Measurements from ENCODE around the gene EGFR. TPM values are rescaled to one million over a fixed set of nuclear protein-coding genes. Genes with fewer than 3 reads are reported as not detected.

Gene EGFR
- polyA plus RNA-seq, 1 donor from 2014 or later, result 0.22 TPM

DNA sequence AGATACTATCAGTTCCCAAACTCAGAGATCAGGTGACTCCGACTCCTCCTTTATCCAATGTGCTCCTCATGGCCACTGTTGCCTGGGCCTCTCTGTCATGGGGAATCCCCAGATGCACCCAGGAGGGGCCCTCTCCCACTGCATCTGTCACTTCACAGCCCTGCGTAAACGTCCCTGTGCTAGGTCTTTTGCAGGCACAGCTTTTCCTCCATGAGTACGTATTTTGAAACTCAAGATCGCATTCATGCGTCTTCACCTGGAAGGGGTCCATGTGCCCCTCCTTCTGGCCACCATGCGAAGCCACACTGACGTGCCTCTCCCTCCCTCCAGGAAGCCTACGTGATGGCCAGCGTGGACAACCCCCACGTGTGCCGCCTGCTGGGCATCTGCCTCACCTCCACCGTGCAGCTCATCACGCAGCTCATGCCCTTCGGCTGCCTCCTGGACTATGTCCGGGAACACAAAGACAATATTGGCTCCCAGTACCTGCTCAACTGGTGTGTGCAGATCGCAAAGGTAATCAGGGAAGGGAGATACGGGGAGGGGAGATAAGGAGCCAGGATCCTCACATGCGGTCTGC is 162.2 kb downstream of the EGFR start:
- H3K9me3 ChIP-seq (ENCODE audit: low read length), result no peaks in the 10 kb centered on the region
- H3K4me3 ChIP-seq (ENCODE audit: low read length), result no peak overlapping the region

GRCh38 chr7:55181762-55182161 is 162.9 kb downstream of the EGFR start:
- TF ChIP-seq POLR2AphosphoS5 (IDR thresholded peaks at IDR 0.05) (no peak), EZH2 (IDR thresholded peaks at IDR 0.05; ENCODE audit: borderline replicate concordance, insufficient read depth, low read length, poor library complexity, severe bottlenecking) (no peak), RAD21 (conservative IDR thresholded peaks at IDR 0.05) (no peak), EP300 (conservative IDR thresholded peaks at IDR 0.05; ENCODE audit: poor library complexity, severe bottlenecking) (no peak), SMC3 (conservative IDR thresholded peaks at IDR 0.05; ENCODE audit: poor library complexity) (no peak), CTCF (IDR thresholded peaks at IDR 0.05; ENCODE audit: poor library complexity, severe bottlenecking) (no peak), MXI1 (conservative IDR thresholded peaks at IDR 0.05; ENCODE audit: poor library complexity, severe bottlenecking) (no peak), TAF1 (IDR thresholded peaks at IDR 0.05; ENCODE audit: low read depth) (no peak)
- TF ChIP-seq, protein P1, sequence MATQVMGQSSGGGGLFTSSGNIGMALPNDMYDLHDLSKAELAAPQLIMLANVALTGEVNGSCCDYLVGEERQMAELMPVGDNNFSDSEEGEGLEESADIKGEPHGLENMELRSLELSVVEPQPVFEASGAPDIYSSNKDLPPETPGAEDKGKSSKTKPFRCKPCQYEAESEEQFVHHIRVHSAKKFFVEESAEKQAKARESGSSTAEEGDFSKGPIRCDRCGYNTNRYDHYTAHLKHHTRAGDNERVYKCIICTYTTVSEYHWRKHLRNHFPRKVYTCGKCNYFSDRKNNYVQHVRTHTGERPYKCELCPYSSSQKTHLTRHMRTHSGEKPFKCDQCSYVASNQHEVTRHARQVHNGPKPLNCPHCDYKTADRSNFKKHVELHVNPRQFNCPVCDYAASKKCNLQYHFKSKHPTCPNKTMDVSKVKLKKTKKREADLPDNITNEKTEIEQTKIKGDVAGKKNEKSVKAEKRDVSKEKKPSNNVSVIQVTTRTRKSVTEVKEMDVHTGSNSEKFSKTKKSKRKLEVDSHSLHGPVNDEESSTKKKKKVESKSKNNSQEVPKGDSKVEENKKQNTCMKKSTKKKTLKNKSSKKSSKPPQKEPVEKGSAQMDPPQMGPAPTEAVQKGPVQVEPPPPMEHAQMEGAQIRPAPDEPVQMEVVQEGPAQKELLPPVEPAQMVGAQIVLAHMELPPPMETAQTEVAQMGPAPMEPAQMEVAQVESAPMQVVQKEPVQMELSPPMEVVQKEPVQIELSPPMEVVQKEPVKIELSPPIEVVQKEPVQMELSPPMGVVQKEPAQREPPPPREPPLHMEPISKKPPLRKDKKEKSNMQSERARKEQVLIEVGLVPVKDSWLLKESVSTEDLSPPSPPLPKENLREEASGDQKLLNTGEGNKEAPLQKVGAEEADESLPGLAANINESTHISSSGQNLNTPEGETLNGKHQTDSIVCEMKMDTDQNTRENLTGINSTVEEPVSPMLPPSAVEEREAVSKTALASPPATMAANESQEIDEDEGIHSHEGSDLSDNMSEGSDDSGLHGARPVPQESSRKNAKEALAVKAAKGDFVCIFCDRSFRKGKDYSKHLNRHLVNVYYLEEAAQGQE (IDR thresholded peaks at IDR 0.05; ENCODE audit: borderline replicate concordance), result no peak
- Histone ChIP-seq H3K27ac (ENCODE audit: low read length) (no peak overlapping the region), H3K27me3 (ENCODE audit: insufficient read depth, low read depth, low read length) (no peaks in the 10 kb centered on the region), H4K20me1 (ENCODE audit: insufficient read depth) (no peaks in the 10 kb centered on the region), H3K79me2 (replicated peaks; ENCODE audit: insufficient read depth, low read length) (no peaks in the 10 kb centered on the region), H3K4me2 (ENCODE audit: low read length) (no peak overlapping the region), H3K36me3 (ENCODE audit: insufficient read depth, low read length) (no peaks in the 10 kb centered on the region), H2AFZ (ENCODE audit: low read depth, low read length) (no peak overlapping the region), H3K4me3 (ENCODE audit: low read length) (no peak overlapping the region), H3F3A (ENCODE audit: insufficient read depth, low read length, poor library complexity, severe bottlenecking) (no peaks in the 10 kb centered on the region), H3K9me2 (ENCODE audit: insufficient read depth, low read length) (no peaks in the 10 kb centered on the region), H3K9me3 (ENCODE audit: low read length) (no peaks in the 10 kb centered on the region), H3K9ac (ENCODE audit: low read length) (no peak overlapping the region)

More for the DNA sequence above, 162.2 kb downstream of the EGFR start:
- TF ChIP-seq RAD21 (conservative IDR thresholded peaks at IDR 0.05) (no peak), EZH2 (IDR thresholded peaks at IDR 0.05; ENCODE audit: borderline replicate concordance, insufficient read depth, low read length, poor library complexity, severe bottlenecking) (no peak), POLR2AphosphoS5 (IDR thresholded peaks at IDR 0.05) (no peak), SMC3 (conservative IDR thresholded peaks at IDR 0.05; ENCODE audit: poor library complexity) (no peak), MXI1 (conservative IDR thresholded peaks at IDR 0.05; ENCODE audit: poor library complexity, severe bottlenecking) (no peak), CTCF (IDR thresholded peaks at IDR 0.05; ENCODE audit: poor library complexity, severe bottlenecking) (no peak), TAF1 (IDR thresholded peaks at IDR 0.05; ENCODE audit: low read depth) (no peak), EP300 (conservative IDR thresholded peaks at IDR 0.05; ENCODE audit: poor library complexity, severe bottlenecking) (no peak)
- TF ChIP-seq, protein P1 (IDR thresholded peaks at IDR 0.05; ENCODE audit: borderline replicate concordance), result no peak
- no peak overlapping the region for H3K4me2 ChIP-seq (ENCODE audit: low read length)
- H3K9ac ChIP-seq (ENCODE audit: low read length), result no peak overlapping the region
- no peak overlapping the region for H3K27ac ChIP-seq (ENCODE audit: low read length)
- no peaks in the 10 kb centered on the region for H3K79me2 ChIP-seq (replicated peaks; ENCODE audit: insufficient read depth, low read length)
- H3K27me3 ChIP-seq (ENCODE audit: insufficient read depth, low read depth, low read length), result no peaks in the 10 kb centered on the region
- no peaks in the 10 kb centered on the region for H3K36me3 ChIP-seq (ENCODE audit: insufficient read depth, low read length)
- no peak overlapping the region for H2AFZ ChIP-seq (ENCODE audit: low read depth, low read length)
- no peaks in the 10 kb centered on the region for H4K20me1 ChIP-seq (ENCODE audit: insufficient read depth)
- H3F3A ChIP-seq (ENCODE audit: insufficient read depth, low read length, poor library complexity, severe bottlenecking), result no peaks in the 10 kb centered on the region
- no peaks in the 10 kb centered on the region for H3K9me2 ChIP-seq (ENCODE audit: insufficient read depth, low read length)

Data from neural cell (in vitro differentiated cells).